GM12865 (cell line): ENCODE measurements around the gene KCNT1.

ENCODE experiments used
- DNase-seq: peaks from one replicate; pipeline ENCODE4 v3.0.0; 2010; ENCODE audit warnings: low read depth
- H3K4me3 ChIP-seq: 2 replicates; pipeline ENCODE4 v1.5.1; 2011; ENCODE audit warnings: mild to moderate bottlenecking, low read depth, low read length, control low read depth
- TF ChIP-seq, protein P1 (sequence below): IDR thresholded peaks from 2 replicates; pipeline ENCODE4 v1.5.1; 2011; ENCODE audit warnings: low read length, control low read depth, low read depth, inconsistent platforms; ENCODE audit not compliant: insufficient read depth; ENCODE audit errors: missing control alignments

The KCNT1 gene

DNA sequence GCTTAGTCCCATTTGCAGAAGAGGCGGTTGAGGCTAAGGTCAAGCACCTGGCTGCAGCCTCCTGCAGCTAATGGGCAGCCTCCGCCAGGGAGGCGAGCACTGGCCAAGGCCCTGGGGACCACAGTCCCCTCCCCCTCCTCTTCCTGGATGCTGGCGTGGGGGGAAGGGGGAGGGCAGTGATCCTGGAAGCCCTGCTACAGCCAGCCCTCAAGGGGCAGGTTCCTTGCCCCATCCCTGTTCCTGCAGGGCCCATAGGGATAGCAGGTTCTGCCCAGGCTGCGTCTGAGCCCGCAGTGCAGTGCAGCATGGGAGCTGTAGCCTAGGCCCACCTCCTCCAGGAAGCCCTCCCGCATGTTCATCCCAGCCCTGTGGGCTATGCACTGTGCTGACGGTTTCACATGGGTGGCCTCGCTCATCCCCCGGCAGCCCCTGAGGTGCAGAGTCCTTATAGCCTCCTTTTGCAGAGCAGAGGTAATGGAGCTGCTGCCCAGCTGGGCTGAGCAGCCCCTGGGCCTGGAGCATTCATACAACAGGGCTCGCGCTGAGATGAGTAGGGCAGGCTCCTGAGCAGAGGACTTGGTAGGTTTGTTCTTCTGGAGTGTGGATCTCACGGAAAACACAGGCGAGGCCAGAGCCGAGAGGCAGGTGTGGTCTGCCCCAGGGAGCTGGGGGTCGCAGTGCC, 36.0 kb downstream of the KCNT1 start:
- no peak for DNase-seq
- H3K4me3 ChIP-seq = no peak overlapping the region
- TF ChIP-seq, protein P1, sequence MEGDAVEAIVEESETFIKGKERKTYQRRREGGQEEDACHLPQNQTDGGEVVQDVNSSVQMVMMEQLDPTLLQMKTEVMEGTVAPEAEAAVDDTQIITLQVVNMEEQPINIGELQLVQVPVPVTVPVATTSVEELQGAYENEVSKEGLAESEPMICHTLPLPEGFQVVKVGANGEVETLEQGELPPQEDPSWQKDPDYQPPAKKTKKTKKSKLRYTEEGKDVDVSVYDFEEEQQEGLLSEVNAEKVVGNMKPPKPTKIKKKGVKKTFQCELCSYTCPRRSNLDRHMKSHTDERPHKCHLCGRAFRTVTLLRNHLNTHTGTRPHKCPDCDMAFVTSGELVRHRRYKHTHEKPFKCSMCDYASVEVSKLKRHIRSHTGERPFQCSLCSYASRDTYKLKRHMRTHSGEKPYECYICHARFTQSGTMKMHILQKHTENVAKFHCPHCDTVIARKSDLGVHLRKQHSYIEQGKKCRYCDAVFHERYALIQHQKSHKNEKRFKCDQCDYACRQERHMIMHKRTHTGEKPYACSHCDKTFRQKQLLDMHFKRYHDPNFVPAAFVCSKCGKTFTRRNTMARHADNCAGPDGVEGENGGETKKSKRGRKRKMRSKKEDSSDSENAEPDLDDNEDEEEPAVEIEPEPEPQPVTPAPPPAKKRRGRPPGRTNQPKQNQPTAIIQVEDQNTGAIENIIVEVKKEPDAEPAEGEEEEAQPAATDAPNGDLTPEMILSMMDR = no peak

- no peak for DNase-seq
- no peak overlapping the region for H3K4me3 ChIP-seq
- TF ChIP-seq, protein P1 = no peak
Observed at GRCh38 chr9:135739271-135740220, 37.6 kb downstream of the KCNT1 start.

GRCh38 chr9:135741276-135742219, 39.6 kb downstream of the KCNT1 start:
- no peak for DNase-seq
- TF ChIP-seq, protein P1 = no peak
- no peak overlapping the region for H3K4me3 ChIP-seq

- no peak overlapping the region for H3K4me3 ChIP-seq
- TF ChIP-seq, protein P1 = no peak
- no peak for DNase-seq
Observed at GRCh38 chr9:135743021-135743420, 41.0 kb downstream of the KCNT1 start.

- H3K4me3 ChIP-seq = no peak overlapping the region
- no peak for DNase-seq
- TF ChIP-seq, protein P1 = no peak
Observed at GRCh38 chr9:135743546-135744332, 41.8 kb downstream of the KCNT1 start.
